Brain microvascular endothelial cell (primary cell): ENCODE measurements around the gene PNPLA7.

Experiments
- DNase-seq: peaks from one replicate; pipeline ENCODE4 v3.0.0-alpha.2; 2020
- H3K27ac ChIP-seq: fragments of 250-450 bp; sonication (Bioruptor Pico); 2 replicates; pipeline ENCODE4 v1.5.1; 2020; ENCODE audit warnings: mild to moderate bottlenecking, moderate library complexity
- H3K27me3 ChIP-seq: fragments of 250-450 bp; sonication (Bioruptor Pico); replicated peaks from 2 replicates; pipeline ENCODE4 v1.5.1; 2020; ENCODE audit warnings: mild to moderate bottlenecking
- H3K36me3 ChIP-seq: fragments of 250-450 bp; sonication (Bioruptor Pico); replicated peaks from 2 replicates; pipeline ENCODE4 v1.5.1; 2020; ENCODE audit warnings: mild to moderate bottlenecking
- H3K4me3 ChIP-seq: 2 replicates; pipeline ENCODE4 v1.5.1; 2011; ENCODE audit warnings: low read depth, mild to moderate bottlenecking, control low read depth, low read length, moderate library complexity
- in situ Hi-C: cut with HindIII; loops from 2 replicates; pipeline ENCODE4 v1.10.0; 2017; ENCODE audit warnings: low sequenced_read_pairs, low pct_ligation_motif_present
- TF ChIP-seq, protein P1 (sequence below): IDR thresholded peaks from 2 replicates; pipeline ENCODE4 v1.5.1; 2011; ENCODE audit warnings: low read depth, mild to moderate bottlenecking, moderate library complexity, low read length, control low read depth, inconsistent platforms; ENCODE audit errors: missing control alignments

PNPLA7 gene

DNA sequence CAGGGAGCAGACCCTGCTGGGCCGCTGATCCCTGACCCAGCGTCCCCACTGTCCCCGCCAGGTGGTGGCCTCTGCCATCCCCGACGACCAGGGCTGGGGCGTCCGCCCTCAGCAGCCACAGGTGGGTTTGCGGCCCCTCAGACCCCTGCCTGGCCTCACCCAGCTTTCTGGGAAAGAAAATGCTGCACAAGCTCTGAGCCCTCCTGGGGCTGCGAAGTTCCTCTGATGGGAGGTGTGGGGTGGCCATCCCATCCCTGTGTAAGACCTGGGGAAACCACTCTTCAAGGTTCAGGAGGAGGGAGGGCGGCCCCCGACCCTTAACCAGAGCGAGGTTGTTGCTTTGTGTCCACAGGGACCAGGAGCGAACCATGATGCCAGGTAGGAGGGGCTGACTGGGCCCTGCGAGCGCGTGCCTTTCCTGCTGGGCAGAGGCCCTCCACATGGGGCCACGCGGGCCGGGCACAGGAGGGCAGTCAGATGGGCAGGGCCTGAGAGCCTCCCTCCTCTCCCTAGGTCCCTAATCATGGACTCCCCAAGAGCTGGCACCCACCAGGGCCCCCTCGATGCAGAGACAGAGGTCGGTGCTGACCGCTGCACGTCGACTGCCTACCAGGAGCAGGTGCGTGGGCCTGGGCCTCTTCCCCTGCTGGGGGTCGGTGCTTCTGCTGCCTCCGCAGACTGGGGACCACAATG lies 119.3 kb downstream of the PNPLA7 start:
- DNase-seq = no peak
- Histone ChIP-seq H3K27ac (no peak overlapping the region), H3K27me3 (no peaks in the 10 kb centered on the region), H3K4me3 (no peak overlapping the region), H3K36me3 (no peaks in the 10 kb centered on the region)
- TF ChIP-seq, protein P1, sequence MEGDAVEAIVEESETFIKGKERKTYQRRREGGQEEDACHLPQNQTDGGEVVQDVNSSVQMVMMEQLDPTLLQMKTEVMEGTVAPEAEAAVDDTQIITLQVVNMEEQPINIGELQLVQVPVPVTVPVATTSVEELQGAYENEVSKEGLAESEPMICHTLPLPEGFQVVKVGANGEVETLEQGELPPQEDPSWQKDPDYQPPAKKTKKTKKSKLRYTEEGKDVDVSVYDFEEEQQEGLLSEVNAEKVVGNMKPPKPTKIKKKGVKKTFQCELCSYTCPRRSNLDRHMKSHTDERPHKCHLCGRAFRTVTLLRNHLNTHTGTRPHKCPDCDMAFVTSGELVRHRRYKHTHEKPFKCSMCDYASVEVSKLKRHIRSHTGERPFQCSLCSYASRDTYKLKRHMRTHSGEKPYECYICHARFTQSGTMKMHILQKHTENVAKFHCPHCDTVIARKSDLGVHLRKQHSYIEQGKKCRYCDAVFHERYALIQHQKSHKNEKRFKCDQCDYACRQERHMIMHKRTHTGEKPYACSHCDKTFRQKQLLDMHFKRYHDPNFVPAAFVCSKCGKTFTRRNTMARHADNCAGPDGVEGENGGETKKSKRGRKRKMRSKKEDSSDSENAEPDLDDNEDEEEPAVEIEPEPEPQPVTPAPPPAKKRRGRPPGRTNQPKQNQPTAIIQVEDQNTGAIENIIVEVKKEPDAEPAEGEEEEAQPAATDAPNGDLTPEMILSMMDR = no peak
- in situ Hi-C loops = no loop called here

DNA sequence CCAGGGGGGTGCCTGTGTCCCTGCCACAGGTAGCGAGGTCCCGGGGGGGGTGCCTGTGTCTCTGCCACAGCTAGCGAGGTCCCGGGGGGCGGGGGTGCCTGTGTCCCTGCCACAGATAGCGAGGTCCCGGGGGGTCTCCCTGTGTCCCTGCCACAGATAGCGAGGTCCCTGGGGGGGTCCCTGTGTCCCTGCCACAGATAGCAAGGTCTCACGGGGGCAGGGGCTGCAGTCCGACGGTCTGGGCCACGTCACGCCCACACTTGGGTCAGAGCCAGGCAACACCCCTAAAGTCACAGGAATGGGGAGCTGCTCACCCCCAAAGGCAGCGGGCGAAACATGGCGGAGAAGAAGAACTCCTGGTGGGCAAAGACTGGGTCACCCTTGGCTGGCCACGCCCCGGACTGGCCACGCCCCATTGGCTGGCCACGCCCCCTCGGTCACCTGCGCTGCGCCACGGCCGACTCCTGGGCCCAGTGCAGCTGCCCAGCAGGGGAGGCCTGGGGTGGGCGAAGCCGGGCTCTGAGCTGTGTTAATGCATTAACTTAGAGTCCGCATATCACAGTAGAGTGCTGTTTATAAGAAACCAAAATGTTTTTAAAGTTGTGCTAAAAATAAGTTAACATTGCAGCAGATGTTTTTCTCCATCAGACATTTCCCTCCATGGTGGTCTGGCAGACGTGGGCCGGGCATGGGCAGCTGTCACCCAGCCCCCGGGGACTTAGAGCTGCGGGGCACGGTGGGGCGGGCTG lies 120.1 kb downstream of the PNPLA7 start:
- DNase-seq = no peak
- no peaks in the 10 kb centered on the region for H3K27me3 ChIP-seq
- H3K36me3 ChIP-seq = no peaks in the 10 kb centered on the region
- H3K27ac ChIP-seq = no peak overlapping the region
- TF ChIP-seq, protein P1 = no peak
- no peak overlapping the region for H3K4me3 ChIP-seq
- in situ Hi-C loops = no loop called here

DNA sequence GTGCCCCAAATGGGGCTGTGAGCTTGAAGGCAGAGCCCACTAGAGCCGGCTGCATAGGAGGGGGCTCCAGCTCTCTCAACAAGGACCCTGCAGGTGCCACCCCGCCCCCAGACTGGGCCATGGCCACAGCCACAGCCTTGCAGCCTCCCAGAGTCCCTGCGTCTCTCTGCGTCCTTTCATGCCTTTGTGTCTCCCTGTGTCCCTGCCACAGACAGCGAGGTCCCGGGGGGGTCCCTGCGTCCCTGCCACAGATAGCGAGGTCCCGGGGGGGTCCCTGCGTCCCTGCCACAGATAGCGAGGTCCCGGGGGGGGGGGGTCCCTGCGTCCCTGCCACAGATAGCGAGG lies 120.7 kb downstream of the PNPLA7 start:
- H3K36me3 ChIP-seq = no peaks in the 10 kb centered on the region
- H3K27me3 ChIP-seq = no peaks in the 10 kb centered on the region
- H3K4me3 ChIP-seq = no peak overlapping the region
- DNase-seq = no peak
- in situ Hi-C loops = no loop called here
- no peak overlapping the region for H3K27ac ChIP-seq
- TF ChIP-seq, protein P1 = no peak

DNA sequence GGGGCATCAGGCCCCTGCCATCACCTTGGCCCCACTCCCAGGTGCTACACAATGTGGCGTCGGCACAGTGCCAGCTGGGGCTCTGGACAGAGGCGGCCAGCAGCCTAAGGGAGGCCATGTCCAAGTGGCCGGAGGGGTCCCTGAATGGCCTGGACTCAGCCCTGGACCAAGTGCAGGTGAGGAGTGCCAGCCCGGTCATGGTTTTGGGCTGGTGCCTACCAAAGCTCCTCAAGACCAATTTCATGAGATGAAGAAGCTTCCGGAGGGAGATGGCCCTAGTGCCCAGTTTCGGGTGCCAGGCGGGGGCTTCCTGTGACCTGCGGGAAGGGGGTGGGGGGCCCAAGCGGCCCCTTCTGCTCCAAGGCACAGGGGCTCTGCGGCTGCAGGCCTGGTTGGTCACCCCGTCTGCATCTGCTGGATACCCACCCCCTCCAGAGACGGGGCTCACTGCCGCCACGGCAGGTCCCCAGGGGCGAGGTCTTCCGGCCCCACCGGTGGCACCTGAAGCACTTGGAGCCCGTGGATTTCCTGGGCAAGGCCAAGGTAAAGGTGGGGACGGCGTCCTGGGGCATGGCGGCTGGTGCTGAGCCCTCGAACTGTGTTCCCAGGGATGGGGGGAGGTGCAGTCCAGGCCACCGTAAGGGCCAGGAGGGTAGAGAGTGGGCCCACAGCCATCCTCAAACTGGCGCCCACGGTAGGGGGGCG lies 121.2 kb downstream of the PNPLA7 start:
- no peaks in the 10 kb centered on the region for H3K27me3 ChIP-seq
- H3K36me3 ChIP-seq = no peaks in the 10 kb centered on the region
- TF ChIP-seq, protein P1 = no peak
- in situ Hi-C loops = no loop called here
- no peak overlapping the region for H3K27ac ChIP-seq
- no peak overlapping the region for H3K4me3 ChIP-seq
- DNase-seq = no peak

DNA sequence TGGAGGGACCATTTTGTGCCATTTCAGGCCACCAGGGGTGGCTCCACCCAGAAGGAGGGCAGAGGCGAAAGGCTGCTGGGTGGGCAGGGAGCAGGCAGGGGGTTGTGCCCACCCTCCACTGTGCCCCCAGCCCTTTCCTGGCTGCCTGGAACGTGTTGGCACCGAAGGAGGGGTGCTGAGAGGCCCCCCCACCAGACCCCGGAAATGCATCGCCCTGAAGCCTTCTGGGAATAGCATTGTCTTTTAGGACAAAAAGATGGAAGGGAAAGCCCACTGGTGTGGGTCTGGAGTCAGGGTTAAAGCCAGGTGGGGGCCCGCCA lies 121.9 kb downstream of the PNPLA7 start:
- Histone ChIP-seq H3K4me3 (no peak overlapping the region), H3K27ac (no peak overlapping the region), H3K36me3 (no peaks in the 10 kb centered on the region), H3K27me3 (no peaks in the 10 kb centered on the region)
- TF ChIP-seq, protein P1 = no peak
- no peak for DNase-seq
- in situ Hi-C loops = no loop called here
